Thyroid gland (tissue), 4 donors: ENCODE data around the gene SLC10A2.
"Not testable (repeated sequence)": the region's sequence is repeated elsewhere in the genome, so short reads cannot be mapped to it uniquely, and the experiment has no call there.

Source experiments
- CTCF ChIP-seq, 6 experiments: fragments of 200-600 bp in 3 of 6; fragments of 450-650 bp in 3 of 6; sonication (generic) in 3 of 6; IDR thresholded peaks; one replicate each; pipeline ENCODE4 v1.5.1; 2016 to 2019; ENCODE audit warnings: antibody characterized with exemption in 6 of 6, mild to moderate bottlenecking in 2 of 6, inconsistent platforms in 1 of 6, moderate library complexity in 1 of 6
- POLR2A ChIP-seq, 2 donors: fragments of 450-650 bp; IDR thresholded peaks; one replicate each; pipeline ENCODE4 v1.6.1; 2017; ENCODE audit warnings: antibody characterized with exemption in 2 of 2, mild to moderate bottlenecking in 2 of 2, moderate library complexity in 1 of 2

GRCh38 chr13:103093649-103094048 lies 27.4 kb upstream of the SLC10A2 start:
- TF ChIP-seq CTCF, POLR2A (IDR thresholded peaks at IDR 0.05): not testable (repeated sequence)
